ENCODE measurements around the gene TUBAL3.

The TUBAL3 gene

GRCh38 chr10:5373891-5374611 is 30.6 kb downstream of the TUBAL3 start:
- DNase-seq: no peak

- DNase-seq: no peak
These were observed 31.3 kb downstream of the TUBAL3 start for GRCh38 chr10:5373307-5373706.

- DNase-seq: no peak
These were observed 33.9 kb downstream of the TUBAL3 start for GRCh38 chr10:5370493-5371352.

GRCh38 chr10:5369362-5370158 is 35.1 kb downstream of the TUBAL3 start:
- DNase-seq: no peak

- DNase-seq: no peak
These were observed 38.7 kb downstream of the TUBAL3 start for GRCh38 chr10:5365928-5366327.

GRCh38 chr10:5364890-5365338 is 39.7 kb downstream of the TUBAL3 start, which contains the start of gene UCN3:
Gene UCN3, plus strand, starts transcription at chr10:5364966. Its CDS starts 8,755 bp downstream, at chr10:5373721.
- DNase-seq: no peak

- no peak for DNase-seq
These were observed 40.3 kb downstream of the TUBAL3 start for GRCh38 chr10:5364374-5364773.

GRCh38 chr10:5362873-5363272 is 41.8 kb downstream of the TUBAL3 start:
- DNase-seq: no peak

- no peak for DNase-seq
These were observed 42.7 kb downstream of the TUBAL3 start for GRCh38 chr10:5361966-5362365.

- no peak for DNase-seq
These were observed 44.2 kb downstream of the TUBAL3 start for GRCh38 chr10:5360318-5360915.

GRCh38 chr10:5356302-5356763 is 48.3 kb downstream of the TUBAL3 start:
- DNase-seq: no peak

GRCh38 chr10:5355594-5356301 is 48.9 kb downstream of the TUBAL3 start:
- no peak for DNase-seq

GRCh38 chr10:5354068-5354467 is 50.6 kb downstream of the TUBAL3 start:
- DNase-seq: peak; percentile 40

- no peak for DNase-seq
These were observed 55.3 kb downstream of the TUBAL3 start for GRCh38 chr10:5349362-5349761.

- DNase-seq: no peak
These were observed 57.7 kb downstream of the TUBAL3 start for GRCh38 chr10:5346881-5347280.

GRCh38 chr10:5344746-5345145 is 59.9 kb downstream of the TUBAL3 start:
- no peak for DNase-seq

- DNase-seq: no peak
These were observed 60.6 kb downstream of the TUBAL3 start for GRCh38 chr10:5343979-5344378.

GRCh38 chr10:5343561-5343960 is 61.1 kb downstream of the TUBAL3 start:
- DNase-seq: no peak
